H1 (cell line): Measurements from ENCODE around the gene FGD6. TPM values are rescaled to one million over a fixed set of nuclear protein-coding genes. Genes with fewer than 3 reads are reported as not detected.

Experiments
- CTCF ChIA-PET: fragments of 300-600 bp; sonication (Branson Sonifier 250); formaldehyde crosslinking; loops from one replicate; lab custom pipeline; 2021; ENCODE audit not compliant: partially characterized antibody; lab: Charles Lee
- POLR2A ChIA-PET: fragments of 300-600 bp; sonication (Branson Sonifier 250); formaldehyde crosslinking; loops from one replicate; lab custom pipeline; 2021; ENCODE audit warnings: inconsistent platforms; ENCODE audit not compliant: partially characterized antibody; lab: Charles Lee
- DNase-seq, 2 experiments: peaks; one replicate each; pipeline versions ENCODE4 v3.0.0 to v3.0.0-alpha.2; 2010 to 2022; ENCODE audit warnings: low spot score in 2 of 2, low read depth in 1 of 2, mixed read lengths in 1 of 2
- FAIRE-seq: peaks from 2 replicates; lab custom pipeline; 2011; peaks lifted over from hg19 to GRCh38; lab: Jason Lieb, UNC
- H2AFZ ChIP-seq: 2 replicates; pipeline ENCODE4 v1.8.1; 2012; ENCODE audit warnings: low read length, inconsistent platforms
- H2AK5ac ChIP-seq: 2 replicates; pipeline ENCODE4 v1.6.1; 2013; ENCODE audit warnings: low read depth, low read length
- H2BK120ac ChIP-seq: replicated peaks from 2 replicates; pipeline ENCODE3; 2013; ENCODE audit warnings: low read depth, low read length, inconsistent platforms
- H2BK12ac ChIP-seq: 2 replicates; pipeline ENCODE4 v1.6.1; 2013; ENCODE audit warnings: low read depth, low read length
- H2BK15ac ChIP-seq: 2 replicates; pipeline ENCODE4 v1.6.1; 2013; ENCODE audit warnings: low read length
- H2BK20ac ChIP-seq: 2 replicates; pipeline ENCODE4 v1.6.1; 2013; ENCODE audit warnings: low read length
- H2BK5ac ChIP-seq: 2 replicates; pipeline ENCODE4 v1.6.1; 2013; ENCODE audit warnings: low read depth, low read length
- H3K14ac ChIP-seq: 2 replicates; pipeline ENCODE4 v1.6.1; 2013; ENCODE audit warnings: inconsistent platforms; ENCODE audit not compliant: insufficient read length
- H3K18ac ChIP-seq: 2 replicates; pipeline ENCODE4 v1.6.1; 2013; ENCODE audit warnings: low read length; ENCODE audit errors: extremely low read depth
- H3K23ac ChIP-seq: 2 replicates; pipeline ENCODE4 v1.6.1; 2013; ENCODE audit warnings: inconsistent platforms; ENCODE audit not compliant: insufficient read length
- H3K23me2 ChIP-seq: 2 replicates; pipeline ENCODE4 v1.6.1; 2013; ENCODE audit warnings: low read depth, low read length
- H3K27ac ChIP-seq: 2 replicates; pipeline ENCODE4 v1.6.1; 2011; ENCODE audit warnings: low read depth, low read length, inconsistent platforms
- H3K27me3 ChIP-seq, 4 experiments: replicated peaks in 1 of 4; 1 replicate in 1 of 4; 2 replicates in 3 of 4; pipeline versions ENCODE4 v1.6.1 to v1.8.1; 2011 to 2013; ENCODE audit warnings: low read length in 3 of 4, mild to moderate bottlenecking in 3 of 4, inconsistent platforms in 2 of 4, mixed read lengths in 2 of 4, moderate library complexity in 1 of 4; ENCODE audit not compliant: control insufficient read depth in 3 of 4, insufficient read depth in 3 of 4; ENCODE audit errors: extremely low read depth in 1 of 4
- H3K36me3 ChIP-seq, 4 experiments: 2 replicates each; pipeline versions ENCODE4 v1.6.1 to v1.8.1; 2011 to 2013; ENCODE audit warnings: mild to moderate bottlenecking in 4 of 4, low read length in 3 of 4, moderate library complexity in 2 of 4, control low read depth in 1 of 4, inconsistent platforms in 1 of 4; ENCODE audit not compliant: insufficient read depth in 4 of 4, control insufficient read depth in 2 of 4
- H3K4ac ChIP-seq: replicated peaks from 2 replicates; pipeline ENCODE3; 2013; ENCODE audit warnings: low read length, low read depth, mixed read lengths, inconsistent platforms; ENCODE audit not compliant: insufficient read length
- H3K4me1 ChIP-seq, 4 experiments: replicated peaks in 1 of 4; 1 replicate in 1 of 4; 2 replicates in 3 of 4; pipeline versions ENCODE4 v1.6.1 to v1.8.1; 2011 to 2013; ENCODE audit warnings: low read length in 3 of 4, inconsistent platforms in 2 of 4, mixed read lengths in 1 of 4; ENCODE audit not compliant: insufficient read depth in 4 of 4, control insufficient read depth in 3 of 4
- H3K4me2 ChIP-seq, 2 experiments: 2 replicates each; pipeline versions ENCODE4 v1.6.1 to v1.8.1; 2011 to 2013; ENCODE audit warnings: low read depth in 2 of 2, low read length in 2 of 2, control low read depth in 1 of 2, inconsistent platforms in 1 of 2, mild to moderate bottlenecking in 1 of 2; ENCODE audit not compliant: insufficient read depth in 1 of 2
- H3K4me3 ChIP-seq, 4 experiments: fragments of 200-600, 300-600 bp in 1 of 4; sonication (generic), shearing (Covaris generic), sonication (Bioruptor Twin) in 1 of 4; 2 replicates each; pipeline versions ENCODE4 v1.5.1 to v1.8.1; 2011 to 2016; ENCODE audit warnings: low read length in 4 of 4, low read depth in 3 of 4, control low read depth in 2 of 4, inconsistent platforms in 2 of 4, mild to moderate bottlenecking in 2 of 4, mixed read lengths in 1 of 4, moderate library complexity in 1 of 4; ENCODE audit not compliant: insufficient read depth in 2 of 4; ENCODE audit errors: extremely low read depth in 1 of 4
- H3K56ac ChIP-seq: replicated peaks from 2 replicates; pipeline ENCODE3; 2013; ENCODE audit warnings: low read depth, mild to moderate bottlenecking, mixed read lengths, low read length, inconsistent platforms; ENCODE audit not compliant: insufficient read length
- H3K79me1 ChIP-seq: 2 replicates; pipeline ENCODE4 v1.6.1; 2013; ENCODE audit warnings: low read depth, low read length, control low read depth
- H3K79me2 ChIP-seq, 2 experiments: 2 replicates each; pipeline versions ENCODE4 v1.6.1 to v1.8.1; 2012 to 2013; ENCODE audit warnings: low read length in 2 of 2, mild to moderate bottlenecking in 2 of 2, inconsistent platforms in 1 of 2; ENCODE audit not compliant: insufficient read depth in 2 of 2, control insufficient read depth in 1 of 2
- H3K9ac ChIP-seq, 4 experiments: replicated peaks in 1 of 4; 1 replicate in 1 of 4; 2 replicates in 3 of 4; pipeline versions ENCODE4 v1.6.1 to v1.8.1; 2011 to 2013; ENCODE audit warnings: low read depth in 3 of 4, low read length in 3 of 4, control low read depth in 2 of 4, mild to moderate bottlenecking in 2 of 4, moderate library complexity in 2 of 4, inconsistent platforms in 1 of 4; ENCODE audit errors: extremely low read depth in 1 of 4
- H3K9me3 ChIP-seq, 2 experiments: 2 replicates each; pipeline versions ENCODE4 v1.6.1 to v1.8.1; 2012 to 2013; ENCODE audit warnings: mild to moderate bottlenecking in 2 of 2, moderate library complexity in 2 of 2, control low read depth in 1 of 2, inconsistent platforms in 1 of 2, low read depth in 1 of 2, low read length in 1 of 2, mixed read lengths in 1 of 2; ENCODE audit not compliant: insufficient read depth in 2 of 2
- H4K20me1 ChIP-seq, 2 experiments: replicated peaks in 1 of 2; 2 replicates each; pipeline versions ENCODE3 to v1.8.1; 2011 to 2013; ENCODE audit warnings: inconsistent platforms in 2 of 2, low read length in 2 of 2, mild to moderate bottlenecking in 1 of 2; ENCODE audit not compliant: insufficient read depth in 2 of 2, control insufficient read depth in 1 of 2
- H4K5ac ChIP-seq: 2 replicates; pipeline ENCODE4 v1.6.1; 2013; ENCODE audit warnings: low read length, low read depth, mixed read lengths, inconsistent platforms; ENCODE audit not compliant: insufficient read length
- H4K8ac ChIP-seq: 2 replicates; pipeline ENCODE4 v1.8.0; 2013; ENCODE audit warnings: mild to moderate bottlenecking, moderate library complexity, low read length, inconsistent platforms; ENCODE audit not compliant: insufficient read depth; ENCODE audit errors: extremely low read depth
- H4K91ac ChIP-seq: replicated peaks from 2 replicates; pipeline ENCODE3; 2013; ENCODE audit warnings: low read length, mixed read lengths, inconsistent platforms; ENCODE audit not compliant: insufficient read length
- BACH1 ChIP-seq: IDR thresholded peaks from 2 replicates; pipeline ENCODE4 v1.6.1; 2012; ENCODE audit warnings: low read length, improper control_type of control experiment
- BCL11A ChIP-seq, 2 experiments: IDR thresholded peaks; one replicate each; pipeline ENCODE4 v1.6.1; 2011; ENCODE audit warnings: low read depth in 2 of 2, low read length in 2 of 2, mild to moderate bottlenecking in 2 of 2
- BRCA1 ChIP-seq: IDR thresholded peaks from 2 replicates; pipeline ENCODE4 v1.6.1; 2012; ENCODE audit warnings: low read depth, low read length, improper control_type of control experiment
- CEBPB ChIP-seq: IDR thresholded peaks from 2 replicates; pipeline ENCODE4 v1.6.1; 2012; ENCODE audit warnings: low read depth, low read length
- CTBP2 ChIP-seq: IDR thresholded peaks from 2 replicates; pipeline ENCODE4 v1.7.0; 2011; ENCODE audit warnings: borderline replicate concordance, mild to moderate bottlenecking, moderate library complexity, mixed read lengths, low read length; ENCODE audit not compliant: insufficient read depth, insufficient read length
- EP300 ChIP-seq, 2 experiments: IDR thresholded peaks; 1 replicate in 1 of 2; 2 replicates in 1 of 2; pipeline ENCODE4 v1.6.1; 2011 to 2012; ENCODE audit warnings: low read depth in 2 of 2, low read length in 2 of 2, mild to moderate bottlenecking in 2 of 2, borderline replicate concordance in 1 of 2, inconsistent platforms in 1 of 2, moderate library complexity in 1 of 2
- GTF2F1 ChIP-seq: IDR thresholded peaks from 2 replicates; pipeline ENCODE4 v1.6.1; 2012; ENCODE audit warnings: low read depth, low read length, improper control_type of control experiment, borderline replicate concordance
- KDM1A ChIP-seq: fragments of 200-600, 300-600 bp; sonication (generic); IDR thresholded peaks from 2 replicates; pipeline ENCODE4 v1.7.1; 2016; ENCODE audit warnings: mild to moderate bottlenecking, low read length, borderline replicate concordance
- KDM5A ChIP-seq: fragments of 200-600 bp; IDR thresholded peaks from 2 replicates; pipeline ENCODE4 v1.7.1; 2012; ENCODE audit warnings: mild to moderate bottlenecking, low read length, inconsistent platforms, mixed read lengths
- RAD21 ChIP-seq, 2 experiments: IDR thresholded peaks in 1 of 2; conservative IDR thresholded peaks in 1 of 2; 2 replicates each; pipeline ENCODE4 v1.6.1; 2011; ENCODE audit warnings: low read depth in 2 of 2, low read length in 2 of 2, improper control_type of control experiment in 1 of 2, inconsistent platforms in 1 of 2, mild to moderate bottlenecking in 1 of 2, moderate library complexity in 1 of 2
- RNF2 ChIP-seq: fragments of 200-900, 300-1000 bp; sonication (generic); IDR thresholded peaks from 2 replicates; pipeline ENCODE4 v1.7.1; 2016; ENCODE audit warnings: borderline replicate concordance, low read depth, mild to moderate bottlenecking, antibody characterized with exemption, low read length; ENCODE audit not compliant: poor library complexity, severe bottlenecking; ENCODE audit errors: missing control alignments
- TAF1 ChIP-seq: IDR thresholded peaks from 2 replicates; pipeline ENCODE4 v1.6.1; 2011; ENCODE audit warnings: mild to moderate bottlenecking, low read depth, low read length
- WGBS, 2 experiments: shearing (Covaris generic) in 1 of 2; methylation state at CpG; one replicate each; pipeline versions ENCODE4 v1.1.6 to v1.1.7; 2013 to 2015; ENCODE audit warnings: low lambda C conversion rate in 2 of 2, mixed read lengths in 2 of 2, inconsistent platforms in 1 of 2, low coverage in 1 of 2, missing lambda C conversion rate in 1 of 2; ENCODE audit not compliant: insufficient replicate concordance in 2 of 2, insufficient coverage in 1 of 2, insufficient read length in 1 of 2; ENCODE audit errors: extremely low coverage in 1 of 2, missing lambda C conversion rate in 1 of 2; 5-methylcytosine and 5-hydroxymethylcytosine counted together
- polyA plus RNA-seq, 7 experiments: library from polyadenylated mRNA; depleted of rRNA in 3 of 7; stranded (reverse) in 5 of 7; unstranded in 2 of 7; fragments of >200 nt in 5 of 7; fragments of 200-250 nt in 2 of 7; gene quantifications; 1 replicate in 5 of 7; 2 replicates in 1 of 7; 4 replicates in 1 of 7; pipeline versions ENCODE4 v1.2.1 to v1.2.3, GENCODE V29; 2011 to 2013; ENCODE audit warnings: missing spikeins in 2 of 7, mixed read lengths in 2 of 7
- total RNA-seq: library from RNA; stranded (reverse); fragmentation: NEBNext Ultra II Directional; extraction: Animal tissue kit (Norgen Biotek cat#: 25700); gene quantifications from 2 replicates; pipeline ENCODE4 v1.2.1, GENCODE V29; 2021

FGD6 gene
- total and polyA plus RNA-seq, 2 of the 8 experiments (the other 6 are each of a cell fraction or from before 2014, with no cell fraction given): 12.2 to 24.3 TPM

GRCh38 chr12:95243497-95244183, 26.4 kb upstream of the FGD6 start:
- Histone ChIP-seq H4K5ac (no peak overlapping the region), H3K27ac (no peak overlapping the region; the same call in 1 of the 2 replicates), H3K9ac (no peak overlapping the region), H3K4me2 (no peak overlapping the region), H3K23me2 (no peaks in the 10 kb centered on the region), H2AFZ (no peak overlapping the region), H3K27me3 (no peaks in the 10 kb centered on the region), H3K23ac (no peak overlapping the region), H2BK5ac (no peak overlapping the region), H2BK15ac (no peak overlapping the region), H3K79me2 (peaks cover 0 to 70% of the 10 kb centered on the region in 2 experiments; a peak in 2 of 4 replicates), H3K56ac (no peak overlapping the region), H3K4me3 (no peak overlapping the region), H3K4me1 (no peaks in the 10 kb centered on the region), H4K20me1 (peaks cover 3 to 5% of the 10 kb centered on the region in 2 experiments), H2BK20ac (no peak overlapping the region), H4K91ac (no peak overlapping the region), H2BK12ac (no peak overlapping the region), H3K18ac (no peak overlapping the region), H3K36me3 (peaks cover 0 to 14% (median 3%) of the 10 kb centered on the region in 4 experiments; a peak in 2 of 8 replicates), H3K79me1 (no peaks in the 10 kb centered on the region; the same call in 1 of the 2 replicates), H2AK5ac (no peak overlapping the region), H3K4ac (no peak overlapping the region), H3K14ac (no peak overlapping the region), H4K8ac (no peak overlapping the region), H2BK120ac (no peak overlapping the region), H3K9me3 (no peaks in the 10 kb centered on the region)
- FAIRE-seq (no peak), DNase-seq (no peak)
- POLR2A ChIA-PET: interaction anchor here (0.6 to 1.2 kb wide), 3 partner anchors 9 to 135 kb away, joined by 3 to 4 read pairs (median 3); no protein-coding TSS in a partner anchor
- WGBS, 2 experiments: 94% methylated on average over 4 of the region's 4 CpGs; no CpG with 5 or more reads in 1 of the 2 experiments
- CTCF ChIA-PET: interaction anchor here (0.7 kb wide), 1 partner anchor 108 kb away, joined by 3 read pairs; no protein-coding TSS in a partner anchor
- no peak for TF ChIP-seq CTBP2
- no peak for TF ChIP-seq CEBPB
- TF ChIP-seq TAF1: no peak
- TF ChIP-seq BCL11A (IDR thresholded peaks at IDR 0.05; ENCODE audit: low read depth in 2 of 2, low read length in 2 of 2): no peak
- TF ChIP-seq KDM5A: no peak
- TF ChIP-seq RNF2: no peak
- TF ChIP-seq RAD21 (IDR thresholded peaks at IDR 0.05 in 1 of 2, conservative IDR thresholded peaks at IDR 0.05 in 1 of 2; ENCODE audit: low read depth in 2 of 2, low read length in 2 of 2): no peak
- TF ChIP-seq KDM1A: no peak
- no peak for TF ChIP-seq BRCA1
- no peak for TF ChIP-seq GTF2F1
- TF ChIP-seq EP300 (IDR thresholded peaks at IDR 0.05; ENCODE audit: borderline replicate concordance in 1 of 2, low read depth in 2 of 2, low read length in 2 of 2): no peak
- TF ChIP-seq BACH1: no peak
